HL-60/S4 treated with phorbol 12-myristate 13-acetate at 8.2 ng/mL for 4 days and 3 days (cell line): ENCODE results near the gene NPIPB5.
"Not testable (repeated sequence)": the region's sequence is repeated elsewhere in the genome, so short reads cannot be mapped to it uniquely, and the experiment has no call there.

Experiments
- in situ Hi-C: fragments of 300-500 bp; cut with MboI; formaldehyde crosslinking; loops from 2 replicates; pipeline ENCODE4 v1.15.0; 2022; ENCODE audit warnings: low sequenced_read_pairs

Gene NPIPB5

DNA sequence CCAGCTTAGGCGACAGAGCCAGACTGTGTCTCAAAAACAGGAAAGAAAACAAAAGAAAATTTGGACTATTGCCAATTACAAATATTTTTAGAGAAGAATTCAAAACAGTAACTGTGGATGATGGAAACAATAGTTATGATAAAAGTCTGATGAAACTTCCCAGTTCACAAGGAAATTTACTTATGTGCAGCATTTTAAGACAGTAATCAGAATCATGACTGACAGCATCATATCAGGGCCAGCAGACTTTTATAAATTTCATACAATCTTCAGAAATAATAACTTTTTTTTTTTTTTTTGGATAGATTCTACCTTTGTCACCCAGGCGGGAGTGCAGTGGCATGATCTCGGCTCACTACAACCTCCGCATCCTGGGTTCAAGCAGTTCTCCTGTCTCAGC, at the start of gene NPIPB5:
Gene NPIPB5 (plus strand): TSS at position 301 of the 400 bp plus-strand sequence. CDS start 2,911 bp downstream, outside the sequence.
- in situ Hi-C loops = not testable (repeated sequence)

DNA sequence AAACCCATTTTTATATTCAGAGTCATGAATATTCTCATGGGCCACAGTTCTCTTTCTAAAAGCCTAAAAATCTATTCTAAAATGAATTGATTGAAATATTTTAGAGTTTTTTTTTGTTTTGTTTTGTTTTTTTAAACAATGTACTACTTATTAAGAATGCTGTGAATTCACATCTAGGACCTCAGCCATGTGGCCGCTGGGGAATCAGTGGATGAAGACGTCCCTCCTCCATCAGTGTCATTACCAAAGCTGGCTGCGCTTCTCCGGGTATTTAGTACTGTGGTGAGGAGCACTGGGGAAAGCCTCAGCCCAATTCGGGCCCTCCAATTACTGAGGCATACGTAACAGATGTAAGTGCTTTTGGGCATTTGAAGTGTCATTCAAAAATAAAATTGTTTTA, 41.8 kb upstream of the NPIPB5 start:
- in situ Hi-C loops = not testable (repeated sequence)

DNA sequence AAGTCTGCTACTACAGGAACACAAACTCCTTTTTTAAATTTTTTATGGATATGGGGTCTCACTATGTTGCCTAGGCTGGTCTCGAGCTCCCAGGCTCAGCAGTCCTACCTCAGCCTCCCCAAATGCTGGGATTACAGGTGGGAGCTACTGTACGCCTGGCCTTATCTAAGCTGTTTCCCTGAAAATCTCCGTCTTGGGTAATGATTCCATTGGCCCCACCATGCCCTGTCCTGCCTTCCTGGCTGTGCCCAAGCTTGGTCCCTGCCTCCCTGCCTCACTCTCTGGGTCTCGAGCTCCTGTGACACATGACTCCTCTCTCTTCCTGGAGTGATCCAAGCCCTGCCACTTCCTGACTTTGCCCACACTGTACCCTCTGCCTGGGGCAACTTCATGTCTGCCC, 27.3 kb downstream of the NPIPB5 start:
- in situ Hi-C loops = not testable (repeated sequence)

DNA sequence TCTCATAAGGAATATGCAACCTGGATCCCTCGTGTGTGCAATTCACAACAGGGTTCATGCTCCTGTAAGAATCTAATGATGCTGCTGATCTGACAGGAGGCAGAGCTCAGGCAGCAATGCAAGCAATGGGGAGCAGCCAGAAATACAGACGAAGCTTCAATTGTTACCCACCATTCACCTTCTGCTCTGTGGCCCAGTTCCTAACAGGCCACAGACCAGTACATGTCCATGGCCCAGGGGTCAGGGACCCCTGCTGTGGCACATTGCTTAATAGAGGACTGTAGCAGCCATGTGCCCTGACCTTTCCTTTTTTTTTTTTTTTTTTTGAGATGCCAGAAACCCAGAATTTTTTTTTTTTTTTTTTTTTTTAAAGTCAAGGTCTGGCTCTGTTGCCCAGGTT, 34.1 kb downstream of the NPIPB5 start:
- in situ Hi-C loops = not testable (repeated sequence)

DNA sequence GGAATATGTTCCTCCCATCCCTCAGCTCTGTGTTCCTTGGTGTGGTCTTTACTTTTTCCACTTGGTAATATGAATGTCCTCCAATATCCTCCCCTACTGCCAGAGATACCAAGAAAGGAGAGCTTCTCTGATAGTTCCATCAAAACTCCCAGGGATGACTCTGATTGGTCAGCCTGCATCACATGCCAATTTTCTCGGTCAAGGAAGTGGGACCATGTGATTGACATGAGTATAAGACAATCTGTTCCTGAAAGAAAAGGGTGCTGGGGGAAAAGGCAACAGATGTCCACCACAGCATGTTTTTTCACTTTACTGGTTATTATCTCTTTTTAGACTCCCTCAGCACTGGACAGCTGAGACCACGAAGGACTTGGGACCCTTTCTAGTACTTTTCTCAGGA, 35.9 kb downstream of the NPIPB5 start:
- in situ Hi-C loops = not testable (repeated sequence)

DNA sequence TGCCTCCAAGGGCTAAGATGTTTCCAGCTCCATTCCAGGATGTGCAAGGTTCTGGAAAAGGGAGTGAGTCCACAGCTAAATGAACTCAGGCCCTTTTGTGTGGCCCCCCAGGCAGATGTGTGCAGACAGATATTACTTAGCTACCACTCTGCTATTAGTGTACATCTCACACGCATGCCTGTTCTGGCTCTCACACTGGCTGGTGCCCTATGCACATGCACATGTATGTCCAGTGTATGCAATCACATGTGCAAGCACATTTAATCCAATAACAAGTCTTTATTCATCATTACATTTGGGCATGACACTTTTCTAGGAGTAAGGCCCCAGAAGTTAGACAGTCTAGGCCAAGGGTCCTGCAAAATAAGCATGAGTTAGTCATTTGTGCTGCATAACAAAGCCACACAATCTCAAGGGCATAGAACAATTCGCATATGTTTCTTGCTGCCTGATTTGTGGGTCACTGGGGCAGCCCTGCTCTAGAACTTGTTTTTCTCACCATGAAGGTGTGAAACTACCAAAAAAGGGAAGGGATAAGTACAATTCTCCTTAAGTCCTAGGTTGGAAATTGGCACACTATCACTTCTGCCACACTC, 36.6 kb downstream of the NPIPB5 start:
- in situ Hi-C loops = not testable (repeated sequence)

DNA sequence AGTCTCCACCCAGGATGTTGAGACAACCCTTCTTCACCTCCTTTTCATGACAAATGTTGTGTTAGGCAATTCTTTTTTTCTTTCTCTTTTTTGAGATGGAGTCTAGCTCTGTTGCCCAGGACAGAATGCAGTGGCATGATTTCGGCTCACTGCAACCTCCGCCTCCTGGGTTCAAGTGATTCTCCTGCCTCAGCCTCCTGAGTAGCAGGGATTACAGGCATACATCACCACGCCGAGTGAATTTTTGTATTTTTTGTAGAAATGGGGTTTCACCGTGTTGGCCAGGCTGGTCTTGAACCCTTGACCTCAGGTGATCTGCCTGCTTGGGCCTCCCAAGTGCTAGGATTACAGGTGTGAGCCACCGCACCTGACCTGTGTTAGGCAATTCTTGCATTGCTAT, 39.2 kb downstream of the NPIPB5 start:
- in situ Hi-C loops = not testable (repeated sequence)

DNA sequence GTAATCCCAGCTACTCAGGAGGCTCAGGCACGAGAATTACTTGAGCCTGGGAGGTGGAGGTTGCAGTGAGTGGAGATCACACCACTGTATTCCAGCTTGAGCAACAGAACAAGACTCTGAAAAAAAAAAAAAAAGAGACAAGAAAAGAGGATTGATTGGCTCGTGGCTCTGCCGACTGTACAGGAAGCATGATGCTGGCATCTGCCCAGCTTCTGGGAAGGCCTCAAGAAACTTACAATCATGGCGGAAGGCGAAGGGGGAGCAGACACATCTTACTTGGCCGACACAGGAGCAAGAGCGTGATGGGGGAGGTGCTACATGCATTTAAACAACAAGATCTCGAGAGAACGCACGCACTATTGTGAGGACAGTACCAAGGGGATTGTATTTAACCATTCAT, 40.5 kb downstream of the NPIPB5 start:
- in situ Hi-C loops = not testable (repeated sequence)

DNA sequence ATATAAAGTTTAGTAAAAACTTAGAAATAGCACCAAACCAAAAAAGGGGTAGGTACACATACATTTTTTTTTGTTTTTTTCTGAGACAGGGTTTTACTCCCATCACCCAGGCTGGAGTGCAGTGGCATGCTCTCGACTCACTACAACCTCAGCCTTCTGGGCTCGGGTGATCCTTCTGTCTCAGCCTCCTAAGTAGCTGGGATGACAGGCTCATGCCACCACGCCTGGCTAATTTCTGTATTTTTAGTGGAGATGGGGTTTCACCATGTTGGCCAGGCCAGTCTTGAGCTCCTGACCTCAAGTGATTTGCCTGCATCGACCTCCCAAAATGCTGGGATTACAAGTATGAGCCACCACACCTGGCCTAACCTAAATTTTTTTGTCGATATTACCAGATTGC, 41.0 kb downstream of the NPIPB5 start:
- in situ Hi-C loops = not testable (repeated sequence)

DNA sequence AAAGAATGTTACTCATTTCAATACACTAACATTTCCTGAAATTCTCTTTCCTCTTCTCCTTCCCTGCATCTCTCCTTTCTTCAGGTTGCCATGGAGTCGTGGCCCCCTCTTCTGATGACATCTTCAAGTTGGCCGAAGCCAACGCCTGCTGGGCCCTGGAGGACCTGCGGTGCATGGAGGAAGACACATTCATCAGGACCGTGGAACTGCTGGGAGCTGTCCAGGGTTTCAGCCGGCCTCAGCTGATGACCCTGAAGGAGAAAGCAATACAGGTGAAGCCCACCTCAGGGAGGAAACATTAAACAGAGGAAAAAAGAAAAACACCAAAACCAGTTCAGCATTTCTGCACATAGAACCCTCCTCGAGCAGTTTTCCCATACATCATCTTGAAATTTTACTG, 46.1 kb downstream of the NPIPB5 start:
- in situ Hi-C loops = not testable (repeated sequence)
